DOHH2 (cell line): ENCODE measurements around the gene DLGAP1.
A peak's percentile ranks its signal among the peaks of the same experiment; 100 is the strongest.

Experiments
- H3F3A ChIP-seq: fragments of 200-600 bp; sonication (generic), shearing (Covaris generic); 2 replicates; pipeline ENCODE4 v1.6.0; 2016; ENCODE audit warnings: antibody characterized with exemption, mild to moderate bottlenecking; ENCODE audit not compliant: control insufficient read depth, insufficient read depth
- H3K27ac ChIP-seq: fragments of 200-600 bp; sonication (generic); 2 replicates; pipeline ENCODE4 v1.5.1; 2014; ENCODE audit warnings: low read depth, mild to moderate bottlenecking, low read length, moderate library complexity
- H3K27me3 ChIP-seq: fragments of 200-600 bp; sonication (generic); 2 replicates; pipeline ENCODE4 v1.6.1; 2014; ENCODE audit warnings: mild to moderate bottlenecking, low read length, mixed read lengths; ENCODE audit not compliant: control insufficient read depth
- H3K36me3 ChIP-seq: fragments of 200-600 bp; sonication (generic); 2 replicates; pipeline ENCODE4 v1.6.1; 2014; ENCODE audit warnings: mild to moderate bottlenecking, low read length, moderate library complexity, mixed read lengths; ENCODE audit not compliant: control insufficient read depth
- H3K4me1 ChIP-seq: fragments of 200-600 bp; sonication (generic); 2 replicates; pipeline ENCODE4 v1.6.1; 2014; ENCODE audit warnings: mild to moderate bottlenecking, low read length, mixed read lengths; ENCODE audit not compliant: control insufficient read depth
- H3K4me2 ChIP-seq: fragments of 200-600 bp; sonication (generic); 2 replicates; pipeline ENCODE4 v1.6.0; 2014; ENCODE audit warnings: mild to moderate bottlenecking, low read length, moderate library complexity
- H3K4me3 ChIP-seq: fragments of 200-600 bp; sonication (generic); 2 replicates; pipeline ENCODE4 v1.5.1; 2014; ENCODE audit warnings: mild to moderate bottlenecking, low read length, mixed read lengths
- H3K79me2 ChIP-seq: fragments of 200-600 bp; sonication (generic); 2 replicates; pipeline ENCODE4 v1.6.1; 2014; ENCODE audit warnings: mild to moderate bottlenecking, low read length, mixed read lengths; ENCODE audit not compliant: control insufficient read depth
- H3K9me2 ChIP-seq: fragments of 200-600 bp; sonication (generic); replicated peaks from 2 replicates; pipeline ENCODE4 v1.6.1; 2014; ENCODE audit warnings: mild to moderate bottlenecking, low read length, mixed read lengths; ENCODE audit not compliant: control insufficient read depth
- H3K9me3 ChIP-seq: fragments of 200-600 bp; sonication (generic); 2 replicates; pipeline ENCODE4 v1.6.1; 2014; ENCODE audit warnings: antibody characterized with exemption, low read length, mixed read lengths; ENCODE audit not compliant: control insufficient read depth, insufficient read depth
- H4K20me1 ChIP-seq: fragments of 200-600 bp; sonication (generic); 2 replicates; pipeline ENCODE4 v1.6.0; 2014; ENCODE audit warnings: low read depth, mild to moderate bottlenecking, antibody characterized with exemption, low read length, moderate library complexity; ENCODE audit not compliant: control insufficient read depth, insufficient read depth
- CTCF ChIP-seq: fragments of 200-600 bp; sonication (generic); IDR thresholded peaks from one replicate; pipeline ENCODE4 v1.5.1; 2014; ENCODE audit warnings: antibody characterized with exemption, mild to moderate bottlenecking, low read depth, low read length; ENCODE audit not compliant: poor library complexity, severe bottlenecking
- EZH2phosphoT487 ChIP-seq: fragments of 200-600 bp; sonication (generic); IDR thresholded peaks from 2 replicates; pipeline ENCODE4 v1.6.1; 2017; ENCODE audit warnings: borderline replicate concordance, mild to moderate bottlenecking, antibody characterized with exemption, low read length, moderate library complexity, mixed read lengths

The DLGAP1 gene

GRCh38 chr18:3775996-3776395, 679.1 kb downstream of the DLGAP1 start:
- Histone ChIP-seq H3K36me3 (no peaks in the 10 kb centered on the region), H3K4me1 (no peaks in the 10 kb centered on the region), H3F3A (no peaks in the 10 kb centered on the region), H3K9me3 (no peaks in the 10 kb centered on the region), H3K27me3 (0 out of 2 replicates have a peak, but pooled peaks cover 3% of the 10 kb centered on the region), H3K9me2 (no peaks in the 10 kb centered on the region), H3K4me2 (no peak overlapping the region), H3K27ac (no peak overlapping the region), H4K20me1 (no peaks in the 10 kb centered on the region), H3K4me3 (no peak overlapping the region), H3K79me2 (no peaks in the 10 kb centered on the region)
- TF ChIP-seq CTCF, result no peak

GRCh38 chr18:3773303-3773702, 681.8 kb downstream of the DLGAP1 start:
- Histone ChIP-seq H3K79me2 (no peaks in the 10 kb centered on the region), H3F3A (no peaks in the 10 kb centered on the region), H3K27me3 (0 out of 2 replicates have a peak, but pooled peaks cover 3% of the 10 kb centered on the region), H3K36me3 (no peaks in the 10 kb centered on the region), H3K4me2 (no peak overlapping the region), H3K9me3 (no peaks in the 10 kb centered on the region), H3K27ac (no peak overlapping the region), H3K4me3 (no peak overlapping the region), H3K9me2 (no peaks in the 10 kb centered on the region), H4K20me1 (no peaks in the 10 kb centered on the region), H3K4me1 (no peaks in the 10 kb centered on the region)
- no peak for TF ChIP-seq CTCF
- TF ChIP-seq EZH2phosphoT487, result no peak

- H3K27ac ChIP-seq, result no peak overlapping the region
- H3K79me2 ChIP-seq, result no peaks in the 10 kb centered on the region
- H3K4me2 ChIP-seq, result no peak overlapping the region
- 0 out of 2 replicates have a peak, but pooled peaks cover 3% of the 10 kb centered on the region for H3K27me3 ChIP-seq
- no peaks in the 10 kb centered on the region for H3K9me2 ChIP-seq
- no peak for TF ChIP-seq EZH2phosphoT487
- TF ChIP-seq CTCF, result peak; percentile 84
- H3K9me3 ChIP-seq, result no peaks in the 10 kb centered on the region
- no peaks in the 10 kb centered on the region for H4K20me1 ChIP-seq
- no peaks in the 10 kb centered on the region for H3K36me3 ChIP-seq
- H3K4me3 ChIP-seq, result no peak overlapping the region
- H3F3A ChIP-seq, result no peaks in the 10 kb centered on the region
- H3K4me1 ChIP-seq, result no peaks in the 10 kb centered on the region
Observed at GRCh38 chr18:3771121-3771971, 683.8 kb downstream of the DLGAP1 start.
